Karpas-422 (cell line): ENCODE data around the gene POLR2A. TPM values are rescaled to one million over a fixed set of nuclear protein-coding genes. Genes with fewer than 3 reads are reported as not detected.

Experiments
- DNase-seq: peaks from one replicate; pipeline ENCODE4 v3.0.0-alpha.2; 2015
- H2AFZ ChIP-seq: fragments of 200-600 bp; sonication (generic); 2 replicates; pipeline ENCODE4 v1.6.1; 2014; ENCODE audit warnings: antibody characterized with exemption, low read length, mixed read lengths
- H3K27ac ChIP-seq: fragments of 200-600 bp; sonication (generic); 2 replicates; pipeline ENCODE4 v1.5.1; 2014; ENCODE audit warnings: mild to moderate bottlenecking, low read length, moderate library complexity
- H3K27me3 ChIP-seq: fragments of 200-600 bp; sonication (generic); 2 replicates; pipeline ENCODE4 v1.6.1; 2014; ENCODE audit warnings: low read length, mixed read lengths
- H3K36me3 ChIP-seq: fragments of 200-600 bp; sonication (generic); 2 replicates; pipeline ENCODE4 v1.6.1; 2014; ENCODE audit warnings: low read length, mixed read lengths; ENCODE audit not compliant: insufficient read depth
- H3K4me1 ChIP-seq: fragments of 200-600 bp; sonication (generic); 2 replicates; pipeline ENCODE4 v1.6.1; 2014; ENCODE audit warnings: mild to moderate bottlenecking, low read length, mixed read lengths
- H3K4me2 ChIP-seq: fragments of 200-600 bp; sonication (generic); 2 replicates; pipeline ENCODE4 v1.6.1; 2014; ENCODE audit warnings: low read length, low read depth, mild to moderate bottlenecking; ENCODE audit not compliant: poor library complexity, severe bottlenecking
- H3K4me3 ChIP-seq: fragments of 200-600 bp; sonication (generic); 2 replicates; pipeline ENCODE4 v1.5.1; 2014; ENCODE audit warnings: mild to moderate bottlenecking, antibody characterized with exemption, low read length, mixed read lengths
- H3K79me2 ChIP-seq: fragments of 200-600 bp; sonication (generic); 2 replicates; pipeline ENCODE4 v1.6.1; 2014; ENCODE audit warnings: mild to moderate bottlenecking, low read length, mixed read lengths
- H3K9ac ChIP-seq: fragments of 200-600 bp; sonication (generic); 2 replicates; pipeline ENCODE4 v1.6.0; 2014; ENCODE audit warnings: low read length
- H3K9me2 ChIP-seq: fragments of 200-600 bp; sonication (generic), shearing (Covaris generic); replicated peaks from 2 replicates; pipeline ENCODE4 v1.6.0; 2014; ENCODE audit warnings: mild to moderate bottlenecking, low read length, moderate library complexity; ENCODE audit not compliant: insufficient read depth
- H3K9me3 ChIP-seq: fragments of 300-700, 200-600 bp; sonication (generic); 2 replicates; pipeline ENCODE4 v1.6.1; 2014; ENCODE audit warnings: low read length, mixed read lengths
- H4K20me1 ChIP-seq: fragments of 200-600 bp; sonication (generic); 2 replicates; pipeline ENCODE4 v1.6.1; 2014; ENCODE audit warnings: mild to moderate bottlenecking, antibody characterized with exemption, low read length, low read depth; ENCODE audit not compliant: insufficient read depth
- total RNA-seq: library from RNA; depleted of rRNA; stranded (reverse); fragments of >200 nt; shearing (Covaris generic); gene quantifications from 2 replicates; pipeline ENCODE4 v1.2.3, GENCODE V29; 2014; ENCODE audit warnings: low replicate concordance

Gene POLR2A
- total RNA-seq, 1 experiment from 2014 or later, result 78.8 TPM

DNA sequence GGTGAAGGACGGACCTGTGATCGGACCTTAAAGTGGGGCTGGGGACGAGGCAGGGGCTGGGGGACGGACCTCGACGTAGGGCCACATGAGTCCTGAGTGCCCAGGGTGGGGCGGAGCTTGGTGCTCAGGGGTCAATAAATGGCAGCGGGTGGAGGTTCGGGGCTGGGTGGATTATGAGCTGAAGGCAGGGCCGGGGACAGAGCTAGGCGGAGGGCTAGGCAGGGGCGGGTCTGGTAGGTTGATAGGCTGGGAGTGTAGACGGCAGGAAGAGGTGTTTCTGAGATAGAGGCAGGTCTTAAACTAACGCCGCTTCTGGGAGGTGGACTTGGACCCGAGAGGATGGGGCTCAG lies 38.6 kb upstream of the POLR2A start:
- Histone ChIP-seq H3K9me3 (no peaks in the 10 kb centered on the region), H3K27me3 (no peaks in the 10 kb centered on the region), H4K20me1 (no peaks in the 10 kb centered on the region), H3K27ac (no peak overlapping the region), H3K9me2 (no peaks in the 10 kb centered on the region), H2AFZ (peak overlapping the region; percentile 71; the same call in 1 of the 2 replicates), H3K4me1 (peaks cover 14% of the 10 kb centered on the region), H3K4me3 (peak overlapping the region; percentile 60), H3K79me2 (no peaks in the 10 kb centered on the region), H3K36me3 (no peaks in the 10 kb centered on the region), H3K4me2 (peak overlapping the region; percentile 69), H3K9ac (peak overlapping the region; percentile 49)
- DNase-seq, result no peak

DNA sequence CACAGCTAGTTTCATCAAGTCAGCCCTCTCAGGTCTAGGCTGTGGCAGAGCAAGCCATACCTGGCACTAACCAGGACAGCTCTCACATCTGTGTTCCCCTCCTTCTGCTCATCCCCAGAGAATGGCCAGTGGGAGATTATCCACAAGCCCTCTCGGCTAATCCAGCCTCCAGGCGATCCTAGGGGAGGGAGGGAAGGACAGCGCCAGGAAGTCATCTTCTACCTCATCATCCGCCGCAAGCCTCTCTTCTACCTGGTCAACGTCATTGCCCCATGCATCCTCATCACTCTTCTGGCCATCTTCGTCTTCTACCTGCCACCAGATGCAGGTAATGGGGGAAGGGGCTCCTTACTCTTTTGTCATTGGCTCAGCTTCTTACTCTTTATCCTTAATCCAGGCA lies 35.7 kb upstream of the POLR2A start:
- H4K20me1 ChIP-seq, result no peaks in the 10 kb centered on the region
- H3K27ac ChIP-seq, result no peak overlapping the region
- no peaks in the 10 kb centered on the region for H3K36me3 ChIP-seq
- H3K27me3 ChIP-seq, result no peaks in the 10 kb centered on the region
- H3K4me3 ChIP-seq, result no peak overlapping the region
- H3K9me3 ChIP-seq, result no peaks in the 10 kb centered on the region
- no peaks in the 10 kb centered on the region for H3K79me2 ChIP-seq
- no peak overlapping the region for H2AFZ ChIP-seq
- H3K9me2 ChIP-seq, result no peaks in the 10 kb centered on the region
- H3K9ac ChIP-seq, result no peak overlapping the region
- peaks cover 8% of the 10 kb centered on the region for H3K4me1 ChIP-seq
- DNase-seq, result no peak
- H3K4me2 ChIP-seq, result no peak overlapping the region

- H3K36me3 ChIP-seq, result no peaks in the 10 kb centered on the region
- H3K79me2 ChIP-seq, result no peaks in the 10 kb centered on the region
- no peak overlapping the region for H3K4me2 ChIP-seq
- H3K27ac ChIP-seq, result no peak overlapping the region
- no peaks in the 10 kb centered on the region for H4K20me1 ChIP-seq
- H2AFZ ChIP-seq, result no peak overlapping the region
- no peak for DNase-seq
- no peak overlapping the region for H3K9ac ChIP-seq
- peaks cover 7% of the 10 kb centered on the region for H3K4me1 ChIP-seq
- H3K4me3 ChIP-seq, result no peak overlapping the region
- H3K9me2 ChIP-seq, result no peaks in the 10 kb centered on the region
- no peaks in the 10 kb centered on the region for H3K9me3 ChIP-seq
- H3K27me3 ChIP-seq, result no peaks in the 10 kb centered on the region
These were observed 24.1 kb upstream of the POLR2A start for GRCh38 chr17:7459961-7460545.

DNA sequence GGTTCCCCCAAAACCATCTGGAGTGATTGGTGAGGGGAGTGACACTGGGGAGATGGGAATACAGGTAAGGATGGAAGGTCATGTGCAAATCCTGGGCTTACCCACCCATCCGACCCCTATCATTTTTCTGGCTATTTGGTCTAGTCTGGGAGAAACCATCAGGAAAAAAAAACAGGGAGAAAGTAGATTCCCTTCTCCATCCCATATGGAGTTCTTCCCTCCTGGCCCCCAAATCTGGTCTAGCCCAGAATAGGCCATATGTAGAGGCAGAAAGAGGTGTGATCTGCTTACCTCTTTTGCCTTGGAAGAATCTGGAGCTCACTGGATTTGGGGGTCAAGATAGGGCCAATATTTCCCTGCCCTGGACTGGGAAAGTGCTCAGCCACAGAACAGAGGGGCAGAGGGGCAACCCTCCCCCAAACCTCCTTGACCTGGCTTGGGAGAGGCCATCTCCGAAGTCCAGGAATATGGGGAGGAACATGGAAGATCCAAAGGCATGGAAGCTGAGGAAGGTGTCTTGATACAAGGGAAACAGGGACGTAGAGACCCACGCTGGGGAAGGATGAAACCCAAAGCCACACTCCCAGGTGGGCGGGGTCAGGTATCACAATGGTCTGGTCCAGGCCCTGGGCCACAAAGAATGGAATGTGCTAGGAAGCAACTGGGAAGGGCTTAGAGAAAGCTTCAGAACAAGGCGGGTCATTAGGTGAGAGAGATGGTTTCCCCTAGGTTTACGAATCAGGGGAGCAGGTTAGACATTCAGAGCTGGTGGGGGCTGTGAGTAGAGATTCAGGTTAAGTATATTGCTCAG lies 23.1 kb upstream of the POLR2A start:
- Histone ChIP-seq H3K9me2 (no peaks in the 10 kb centered on the region), H3K4me3 (no peak overlapping the region), H4K20me1 (no peaks in the 10 kb centered on the region), H3K27ac (no peak overlapping the region), H3K4me2 (no peak overlapping the region), H3K9me3 (no peaks in the 10 kb centered on the region), H3K36me3 (no peaks in the 10 kb centered on the region), H3K9ac (no peak overlapping the region), H2AFZ (no peak overlapping the region), H3K79me2 (no peaks in the 10 kb centered on the region), H3K27me3 (no peaks in the 10 kb centered on the region), H3K4me1 (peaks cover 5% of the 10 kb centered on the region)
- DNase-seq, result no peak

GRCh38 chr17:7462474-7463371 lies 21.4 kb upstream of the POLR2A start:
- H2AFZ ChIP-seq, result no peak overlapping the region
- H3K9me2 ChIP-seq, result no peaks in the 10 kb centered on the region
- no peak overlapping the region for H3K4me3 ChIP-seq
- H3K36me3 ChIP-seq, result no peaks in the 10 kb centered on the region
- H3K9ac ChIP-seq, result no peak overlapping the region
- DNase-seq, result no peak
- no peaks in the 10 kb centered on the region for H3K79me2 ChIP-seq
- H4K20me1 ChIP-seq, result no peaks in the 10 kb centered on the region
- no peak overlapping the region for H3K4me2 ChIP-seq
- H3K27ac ChIP-seq, result no peak overlapping the region
- H3K27me3 ChIP-seq, result no peaks in the 10 kb centered on the region
- peaks cover 14% of the 10 kb centered on the region for H3K4me1 ChIP-seq
- H3K9me3 ChIP-seq, result no peaks in the 10 kb centered on the region

DNA sequence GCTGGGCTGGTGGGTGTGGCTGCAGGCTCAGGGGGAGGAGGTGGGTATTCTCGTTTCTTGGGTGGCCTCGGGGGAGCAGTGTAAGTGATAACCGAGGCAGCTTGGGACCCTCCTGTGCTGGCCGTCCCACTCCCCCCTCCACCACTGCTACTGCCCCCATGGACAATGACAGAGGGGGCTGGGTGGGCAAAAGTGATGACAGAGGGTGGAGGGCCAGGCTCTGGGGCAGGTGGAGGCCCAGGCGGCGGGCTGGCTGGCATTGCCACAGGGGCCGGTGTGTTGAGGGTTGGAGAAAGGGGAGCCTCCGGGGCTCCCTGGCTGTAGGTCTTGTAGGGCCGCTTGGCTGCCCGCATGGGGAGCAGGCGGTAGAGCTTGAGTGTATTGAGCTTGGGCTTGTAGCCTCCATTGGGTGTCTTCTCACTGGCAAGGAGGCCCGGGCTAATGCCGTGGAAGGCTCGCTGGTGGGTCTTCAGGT lies 20.8 kb upstream of the POLR2A start:
- H3K9me3 ChIP-seq, result no peaks in the 10 kb centered on the region
- no peak overlapping the region for H3K4me3 ChIP-seq
- peaks cover 16% of the 10 kb centered on the region for H3K4me1 ChIP-seq
- DNase-seq, result no peak
- no peaks in the 10 kb centered on the region for H4K20me1 ChIP-seq
- H3K9ac ChIP-seq, result no peak overlapping the region
- H3K4me2 ChIP-seq, result no peak overlapping the region
- H3K27me3 ChIP-seq, result no peaks in the 10 kb centered on the region
- H3K27ac ChIP-seq, result no peak overlapping the region
- no peaks in the 10 kb centered on the region for H3K9me2 ChIP-seq
- H3K79me2 ChIP-seq, result no peaks in the 10 kb centered on the region
- no peaks in the 10 kb centered on the region for H3K36me3 ChIP-seq
- H2AFZ ChIP-seq, result no peak overlapping the region

DNA sequence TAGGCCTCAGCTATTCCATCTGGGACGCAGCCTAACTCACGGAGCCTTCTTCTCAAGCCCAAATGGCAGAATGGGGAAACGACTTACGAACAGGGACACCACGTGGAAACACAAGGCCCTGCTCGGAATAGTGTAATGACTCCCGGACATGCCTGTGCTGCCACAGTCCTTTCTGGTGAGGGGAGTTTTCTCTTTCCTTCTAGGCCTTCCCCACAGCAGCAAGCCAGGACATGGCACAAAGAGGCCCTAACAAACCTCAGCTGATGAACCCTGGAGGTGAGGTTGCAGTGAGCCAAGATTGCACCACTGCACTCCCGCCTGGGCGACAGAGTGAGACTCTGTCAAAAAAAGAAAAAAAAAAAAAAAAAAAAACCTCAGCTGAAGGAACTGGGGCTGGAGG lies 20.1 kb upstream of the POLR2A start:
- Histone ChIP-seq H3K4me2 (no peak overlapping the region), H3K9me3 (no peaks in the 10 kb centered on the region), H3K27ac (no peak overlapping the region), H3K27me3 (no peaks in the 10 kb centered on the region), H4K20me1 (no peaks in the 10 kb centered on the region), H3K4me3 (no peak overlapping the region), H3K9ac (no peak overlapping the region), H3K9me2 (no peaks in the 10 kb centered on the region), H2AFZ (no peak overlapping the region), H3K36me3 (no peaks in the 10 kb centered on the region), H3K79me2 (no peaks in the 10 kb centered on the region), H3K4me1 (peaks cover 16% of the 10 kb centered on the region)
- DNase-seq, result no peak
